Measurements from ENCODE around the gene PLCD3.

- TF ChIP-seq CTCF (conservative IDR thresholded peaks at IDR 0.05; ENCODE audit: low read length): no peak
- TF ChIP-seq EZH2phosphoT487 (IDR thresholded peaks at IDR 0.05; ENCODE audit: borderline replicate concordance, low read depth, low read length): no peak
Observed at GRCh38 chr17:45164734-45165269, 32.5 kb upstream of the PLCD3 start.
